Measurements from ENCODE around the gene PXDC1.

DNA sequence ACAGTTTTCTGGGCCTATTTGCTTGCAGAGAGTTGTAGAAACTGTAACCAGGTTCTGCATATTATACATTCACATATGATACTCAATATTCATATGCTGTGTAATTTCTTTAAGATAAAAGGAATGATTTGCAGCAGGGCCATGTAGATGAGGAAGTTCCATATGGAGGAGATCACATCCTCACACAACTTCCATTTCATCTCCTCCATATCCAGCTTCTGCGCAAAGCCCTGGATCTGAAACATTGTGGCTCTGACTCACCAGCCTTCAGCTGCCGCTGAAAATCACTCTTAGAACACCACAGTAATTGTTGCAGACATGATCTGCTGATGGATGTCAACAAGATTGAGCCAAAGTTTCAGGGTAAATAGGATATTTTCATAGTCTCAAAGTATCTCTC, 57.7 kb downstream of the PXDC1 start:
- TF ChIP-seq YY1 (IDR thresholded peaks at IDR 0.05; ENCODE audit: insufficient read depth, insufficient read length) (no peak), ZNF274 (IDR thresholded peaks at IDR 0.05; ENCODE audit: low read depth, low read length) (no peak)

Data from NT2/D1 (cell line).